H9 (cell line): ENCODE results near the gene THAP11. TPM values are rescaled to one million over a fixed set of nuclear protein-coding genes. Genes with fewer than 3 reads are reported as not detected.

ENCODE experiments used
- DNase-seq: peaks from one replicate; pipeline ENCODE4 v3.0.0-alpha.2; 2017
- H2AFZ ChIP-seq: one replicate; pipeline ENCODE4 v1.6.1; 2013; ENCODE audit warnings: mild to moderate bottlenecking, low read length, control low read depth, moderate library complexity
- H2AK5ac ChIP-seq: 2 replicates; pipeline ENCODE4 v1.6.1; 2013; ENCODE audit warnings: low read length, control low read depth, mixed read lengths; ENCODE audit not compliant: insufficient read length
- H2BK120ac ChIP-seq: one replicate; pipeline ENCODE4 v1.6.1; 2013; ENCODE audit warnings: low read depth, mild to moderate bottlenecking, low read length, control low read depth, inconsistent platforms; ENCODE audit not compliant: poor library complexity, severe bottlenecking
- H2BK12ac ChIP-seq: 2 replicates; pipeline ENCODE4 v1.6.1; 2013; ENCODE audit warnings: low read length, control low read depth, mixed read lengths, low read depth; ENCODE audit not compliant: insufficient read length
- H2BK15ac ChIP-seq: 2 replicates; pipeline ENCODE4 v1.6.1; 2013; ENCODE audit warnings: low read depth, low read length, control low read depth
- H2BK20ac ChIP-seq: one replicate; pipeline ENCODE4 v1.6.1; 2013; ENCODE audit warnings: low read depth, mild to moderate bottlenecking, low read length, control low read depth, inconsistent platforms; ENCODE audit not compliant: poor library complexity, severe bottlenecking
- H2BK5ac ChIP-seq: 2 replicates; pipeline ENCODE4 v1.6.1; 2013; ENCODE audit warnings: low read length, control low read depth, mixed read lengths; ENCODE audit not compliant: insufficient read length
- H3K14ac ChIP-seq: 2 replicates; pipeline ENCODE4 v1.6.1; 2013; ENCODE audit warnings: low read length, control low read depth; ENCODE audit not compliant: insufficient read depth
- H3K18ac ChIP-seq: 2 replicates; pipeline ENCODE4 v1.6.1; 2013; ENCODE audit warnings: low read depth, mild to moderate bottlenecking, mixed read lengths, low read length, control low read depth; ENCODE audit not compliant: insufficient read length
- H3K23ac ChIP-seq: 2 replicates; pipeline ENCODE4 v1.6.1; 2013; ENCODE audit warnings: low read length, control low read depth, mixed read lengths, low read depth; ENCODE audit not compliant: insufficient read length
- H3K23me2 ChIP-seq: 2 replicates; pipeline ENCODE4 v1.6.1; 2013; ENCODE audit warnings: low read depth, mild to moderate bottlenecking, mixed read lengths, low read length, control low read depth; ENCODE audit not compliant: insufficient read length, poor library complexity, severe bottlenecking
- H3K27ac ChIP-seq: 2 replicates; pipeline ENCODE4 v1.5.1; 2013; ENCODE audit warnings: low read length, control low read depth, mixed read lengths, low read depth; ENCODE audit not compliant: insufficient read length
- H3K27me3 ChIP-seq: 2 replicates; pipeline ENCODE4 v1.6.1; 2013; ENCODE audit warnings: low read length, control low read depth, inconsistent platforms; ENCODE audit not compliant: insufficient read depth
- H3K4ac ChIP-seq: 2 replicates; pipeline ENCODE4 v1.6.1; 2013; ENCODE audit warnings: low read depth, mild to moderate bottlenecking, control low read depth, inconsistent platforms, low read length, moderate library complexity
- H3K4me1 ChIP-seq: 2 replicates; pipeline ENCODE4 v1.6.1; 2013; ENCODE audit warnings: low read length, control low read depth, inconsistent platforms; ENCODE audit not compliant: insufficient read depth
- H3K4me2 ChIP-seq: 2 replicates; pipeline ENCODE4 v1.6.1; 2013; ENCODE audit warnings: low read length, control low read depth, mixed read lengths; ENCODE audit not compliant: insufficient read length, insufficient read depth
- H3K56ac ChIP-seq: 2 replicates; pipeline ENCODE4 v1.6.1; 2013; ENCODE audit warnings: low read depth, mild to moderate bottlenecking, mixed read lengths, low read length, control low read depth; ENCODE audit not compliant: insufficient read length
- H3K79me1 ChIP-seq: 2 replicates; pipeline ENCODE4 v1.6.1; 2013; ENCODE audit warnings: low read depth, mild to moderate bottlenecking, moderate library complexity, low read length, control low read depth, inconsistent platforms; ENCODE audit not compliant: insufficient read depth, poor library complexity, severe bottlenecking
- H3K79me2 ChIP-seq: 2 replicates; pipeline ENCODE4 v1.6.1; 2013; ENCODE audit warnings: low read length, control low read depth, inconsistent platforms; ENCODE audit not compliant: insufficient read depth
- H3K9ac ChIP-seq: 2 replicates; pipeline ENCODE4 v1.6.1; 2013; ENCODE audit warnings: low read length, control low read depth, mixed read lengths; ENCODE audit not compliant: insufficient read length; ENCODE audit errors: extremely low read depth
- H3K9me3 ChIP-seq: one replicate; pipeline ENCODE4 v1.6.1; 2013; ENCODE audit warnings: low read depth, low read length, inconsistent platforms; ENCODE audit not compliant: control insufficient read depth
- H3T11ph ChIP-seq: one replicate; pipeline ENCODE4 v1.6.1; 2013; ENCODE audit warnings: mild to moderate bottlenecking, low read length, control low read depth, inconsistent platforms
- H4K20me1 ChIP-seq: one replicate; pipeline ENCODE4 v1.6.1; 2013; ENCODE audit not compliant: control insufficient read depth, insufficient read length, insufficient read depth
- H4K5ac ChIP-seq: 2 replicates; pipeline ENCODE4 v1.6.1; 2013; ENCODE audit warnings: low read depth, mild to moderate bottlenecking, mixed read lengths, low read length, control low read depth; ENCODE audit not compliant: insufficient read length
- H4K8ac ChIP-seq: replicated peaks from 2 replicates; pipeline ENCODE4 v1.6.1; 2013; ENCODE audit warnings: low read length, control low read depth, mixed read lengths, low read depth; ENCODE audit not compliant: insufficient read length
- H4K91ac ChIP-seq: 2 replicates; pipeline ENCODE4 v1.6.1; 2013; ENCODE audit warnings: low read depth, mild to moderate bottlenecking, moderate library complexity, mixed read lengths, low read length, control low read depth; ENCODE audit not compliant: insufficient read length
- H3K27ac Mint-ChIP-seq, 3 experiments: 2 replicates in 2 of 3; 3 replicates in 1 of 3; pipeline ENCODE4 v1.8.0; 2020 to 2021; ENCODE audit warnings: mixed read lengths in 3 of 3, mild to moderate bottlenecking in 1 of 3, moderate library complexity in 1 of 3
- H3K27me3 Mint-ChIP-seq: 2 replicates; pipeline ENCODE4 v1.8.0; 2021; ENCODE audit warnings: low read depth, mild to moderate bottlenecking, moderate library complexity, mixed read lengths
- H3K36me3 Mint-ChIP-seq, 3 experiments: 2 replicates in 2 of 3; 3 replicates in 1 of 3; pipeline ENCODE4 v1.8.0; 2020 to 2021; ENCODE audit warnings: low read depth in 3 of 3, mixed read lengths in 3 of 3; ENCODE audit not compliant: insufficient read depth in 1 of 3
- H3K4me1 Mint-ChIP-seq, 2 experiments: 2 replicates each; pipeline ENCODE4 v1.8.0; 2020; ENCODE audit warnings: mixed read lengths in 2 of 2
- H3K4me3 Mint-ChIP-seq, 2 experiments: 2 replicates in 1 of 2; 3 replicates in 1 of 2; pipeline ENCODE4 v1.8.0; 2020 to 2021; ENCODE audit warnings: mild to moderate bottlenecking in 2 of 2, mixed read lengths in 2 of 2, moderate library complexity in 1 of 2
- H3K9me3 Mint-ChIP-seq, 2 experiments: 2 replicates in 1 of 2; 3 replicates in 1 of 2; pipeline ENCODE4 v1.8.0; 2020; ENCODE audit warnings: mild to moderate bottlenecking in 2 of 2, mixed read lengths in 2 of 2, moderate library complexity in 1 of 2
- WGBS: extraction: QIAGEN DNeasy Blood & Tissue Kit; methylation state at CpG from one replicate; pipeline ENCODE4 v1.1.7; 2013; ENCODE audit warnings: missing lambda C conversion rate, low lambda C conversion rate, mixed read lengths; ENCODE audit not compliant: insufficient read length; ENCODE audit errors: extremely low coverage; 5-methylcytosine and 5-hydroxymethylcytosine counted together
- total RNA-seq: library from RNA; stranded (reverse); gene quantifications from 2 replicates; pipeline ENCODE4 v1.2.1, GENCODE V29; 2021
- TF ChIP-seq, protein P1 (sequence below): fragments of 200-600 bp; sonication (generic); conservative IDR thresholded peaks from 3 replicates; pipeline ENCODE4 v1.8.0; 2021; ENCODE audit warnings: antibody characterized with exemption, mild to moderate bottlenecking

THAP11 gene
- total RNA-seq, 1 experiment from 2014 or later, result 48.9 TPM

- peak overlapping the region; percentile 48 for H3K9ac ChIP-seq
- peaks cover 10 to 14% of the 10 kb centered on the region in 2 experiments for H3K4me1 Mint-ChIP-seq
- no peak overlapping the region for H4K8ac ChIP-seq
- no peak overlapping the region for H4K5ac ChIP-seq
- H3K27me3 ChIP-seq, result no peaks in the 10 kb centered on the region
- H3K4ac ChIP-seq, result no peak overlapping the region
- H3K56ac ChIP-seq, result no peak overlapping the region
- H3K14ac ChIP-seq, result no peak overlapping the region
- no peak overlapping the region for H2BK20ac ChIP-seq
- peak overlapping the region in 2 of 3 experiments; percentile 29 to 99; a peak in 2 of 7 replicates for H3K27ac Mint-ChIP-seq
- no CpG with 5 or more reads among the region's 24 CpGs for WGBS
- H3K4me2 ChIP-seq, result peak overlapping the region; percentile 88
- no peak overlapping the region for H2BK5ac ChIP-seq
- no peak overlapping the region for H2BK120ac ChIP-seq
- H3K23me2 ChIP-seq, result peaks cover 7% of the 10 kb centered on the region
- no peak overlapping the region for H3K23ac ChIP-seq
- H3K9me3 ChIP-seq, result no peaks in the 10 kb centered on the region
- H2AFZ ChIP-seq, result no peak overlapping the region
- no peak overlapping the region for H2BK15ac ChIP-seq
- DNase-seq, result no peak
- H3T11ph ChIP-seq, result no peak overlapping the region
- 0 out of 2 replicates have a peak, but pooled peaks cover 3% of the 10 kb centered on the region for H3K4me1 ChIP-seq
- no peak overlapping the region for H4K91ac ChIP-seq
- H2AK5ac ChIP-seq, result no peak overlapping the region
- H4K20me1 ChIP-seq, result no peaks in the 10 kb centered on the region
- peaks cover 3% of the 10 kb centered on the region for H3K79me1 ChIP-seq
- H2BK12ac ChIP-seq, result no peak overlapping the region
- H3K36me3 Mint-ChIP-seq, result peaks cover 11 to 27% (median 20%) of the 10 kb centered on the region in 3 experiments; a peak in 6 of 7 replicates
- no peak overlapping the region for H3K27ac ChIP-seq
- H3K9me3 Mint-ChIP-seq, result no peaks in the 10 kb centered on the region
- H3K79me2 ChIP-seq, result peaks cover 2% of the 10 kb centered on the region; the same call in 1 of the 2 replicates
- peak overlapping the region; percentile 31 for H3K18ac ChIP-seq
- TF ChIP-seq, protein P1, sequence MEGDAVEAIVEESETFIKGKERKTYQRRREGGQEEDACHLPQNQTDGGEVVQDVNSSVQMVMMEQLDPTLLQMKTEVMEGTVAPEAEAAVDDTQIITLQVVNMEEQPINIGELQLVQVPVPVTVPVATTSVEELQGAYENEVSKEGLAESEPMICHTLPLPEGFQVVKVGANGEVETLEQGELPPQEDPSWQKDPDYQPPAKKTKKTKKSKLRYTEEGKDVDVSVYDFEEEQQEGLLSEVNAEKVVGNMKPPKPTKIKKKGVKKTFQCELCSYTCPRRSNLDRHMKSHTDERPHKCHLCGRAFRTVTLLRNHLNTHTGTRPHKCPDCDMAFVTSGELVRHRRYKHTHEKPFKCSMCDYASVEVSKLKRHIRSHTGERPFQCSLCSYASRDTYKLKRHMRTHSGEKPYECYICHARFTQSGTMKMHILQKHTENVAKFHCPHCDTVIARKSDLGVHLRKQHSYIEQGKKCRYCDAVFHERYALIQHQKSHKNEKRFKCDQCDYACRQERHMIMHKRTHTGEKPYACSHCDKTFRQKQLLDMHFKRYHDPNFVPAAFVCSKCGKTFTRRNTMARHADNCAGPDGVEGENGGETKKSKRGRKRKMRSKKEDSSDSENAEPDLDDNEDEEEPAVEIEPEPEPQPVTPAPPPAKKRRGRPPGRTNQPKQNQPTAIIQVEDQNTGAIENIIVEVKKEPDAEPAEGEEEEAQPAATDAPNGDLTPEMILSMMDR, result 0 out of 3 replicates have a peak, but pooled peaks have one; percentile 19
- no peaks in the 10 kb centered on the region for H3K27me3 Mint-ChIP-seq
- H3K4me3 Mint-ChIP-seq, result peak overlapping the region; percentile 92 to 94
These were observed 34.9 kb upstream of the THAP11 start for GRCh38 chr16:67807148-67807682.
